T-helper 1 cell (primary cell): ENCODE data around the gene CTSF.

Experiments
- DNase-seq, 5 donors: peaks; one replicate each; pipeline ENCODE4 v3.0.0-alpha.2; 2012 to 2020

The CTSF gene

DNA sequence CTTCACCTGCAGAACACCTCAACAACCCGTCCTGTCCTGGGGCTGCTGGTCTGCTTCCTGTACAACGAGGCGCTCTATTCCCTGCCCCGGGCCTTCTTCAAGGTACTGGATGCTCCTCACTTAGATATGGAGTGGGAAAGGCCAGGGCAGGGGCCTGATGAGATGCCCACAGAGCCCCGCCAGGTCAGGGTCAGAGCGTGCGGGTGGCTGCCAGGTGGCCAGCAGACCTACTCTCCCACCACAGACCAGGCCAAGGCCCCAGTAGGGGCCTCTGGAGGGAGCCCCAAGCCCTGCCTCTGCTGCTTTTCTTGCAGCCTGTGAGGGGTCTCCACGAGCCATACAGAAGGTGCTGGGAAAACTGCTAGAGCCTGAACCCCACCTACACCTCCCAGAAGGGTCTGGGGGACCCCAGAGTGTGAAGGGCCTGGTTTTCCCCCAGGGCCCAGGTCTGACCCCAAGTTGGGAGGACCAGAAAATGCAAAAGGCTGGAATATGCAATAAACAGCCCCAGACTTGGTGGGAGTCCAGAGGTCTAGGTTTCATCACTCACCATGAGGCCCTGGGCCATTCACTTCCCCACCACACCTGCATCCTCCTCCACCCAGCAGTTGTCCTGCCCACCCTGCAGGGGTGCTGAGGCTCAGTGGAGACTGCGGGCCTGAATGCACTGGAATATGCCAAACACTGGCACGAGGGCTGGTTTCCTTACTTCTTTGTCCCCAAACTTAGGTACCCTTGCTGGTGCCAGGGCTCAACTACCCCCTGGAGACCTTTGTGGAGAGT, 37.3 kb downstream of the CTSF start:
- DNase-seq, result no peak

DNA sequence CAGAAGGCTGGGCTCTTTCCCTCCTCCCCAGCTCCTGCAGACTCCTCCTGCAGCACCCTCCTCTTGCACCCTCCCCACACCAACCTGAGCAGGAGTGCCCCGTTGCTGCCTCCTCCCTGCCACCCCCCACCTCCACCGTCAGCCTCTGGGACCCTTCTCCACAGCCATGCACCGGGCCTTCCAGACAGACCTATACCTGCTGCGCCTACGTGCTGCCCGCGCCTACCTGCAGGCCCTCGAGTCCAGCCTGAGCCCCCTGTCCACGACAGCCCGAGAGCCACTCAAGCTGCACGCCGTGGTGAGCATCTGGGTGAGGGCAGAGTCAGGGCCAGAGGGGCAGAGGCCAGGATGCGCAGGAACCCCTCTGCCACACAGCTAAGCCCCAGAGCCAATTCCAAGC, 38.8 kb downstream of the CTSF start:
- DNase-seq, result no peak

DNA sequence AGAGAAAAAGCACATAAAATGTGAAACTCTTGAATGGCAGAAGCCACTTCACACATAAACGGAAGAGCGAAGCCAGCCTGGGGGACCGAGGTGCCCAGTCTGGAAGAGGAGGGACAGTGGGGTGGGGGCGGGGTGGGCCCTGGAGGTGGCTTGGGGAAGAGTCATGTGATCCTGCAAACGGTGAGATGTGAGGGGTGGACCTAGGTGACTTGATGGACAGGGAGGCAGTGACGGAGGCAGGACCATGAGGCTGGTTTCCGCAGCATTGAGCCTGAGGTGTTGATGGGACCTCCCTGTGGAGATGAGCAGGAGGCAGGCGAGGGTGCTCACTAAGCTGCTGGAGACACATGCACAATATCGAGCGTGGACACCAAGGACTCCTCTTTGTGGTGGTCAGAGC, 39.3 kb downstream of the CTSF start:
- no peak for DNase-seq

DNA sequence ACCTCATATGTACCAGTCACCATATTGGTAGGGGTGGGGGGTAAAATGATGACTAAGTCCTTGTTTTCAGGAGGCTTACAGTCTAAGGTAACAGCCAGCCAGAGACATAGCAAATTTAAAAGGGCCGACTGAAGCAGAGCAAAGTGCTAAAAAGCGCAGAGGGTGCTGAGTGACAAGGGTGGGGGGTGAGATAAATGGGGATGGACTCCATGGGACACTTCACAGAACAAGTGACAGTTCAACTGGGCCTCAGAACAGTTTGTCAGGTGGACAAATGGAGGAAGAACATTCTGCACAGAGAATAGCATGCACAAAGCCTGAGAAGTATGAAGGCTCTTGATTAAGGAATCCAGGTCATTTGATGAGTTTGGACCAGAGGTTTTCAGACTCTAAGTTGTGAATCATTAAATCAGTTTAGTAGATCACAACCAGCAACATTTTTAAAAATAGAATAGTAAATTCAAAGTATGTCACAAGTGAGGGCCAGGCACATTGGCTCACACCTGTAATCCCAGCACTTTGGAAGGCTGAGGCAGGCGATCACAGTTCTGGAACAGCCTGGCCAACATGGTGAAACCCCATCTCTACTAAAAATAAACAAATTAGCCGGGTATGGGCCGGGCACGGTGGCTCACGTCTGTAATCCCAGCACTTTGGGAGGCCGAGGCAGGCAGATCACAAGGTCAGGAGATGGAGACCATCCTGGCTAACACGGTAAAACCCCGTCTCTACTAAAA, 43.9 kb downstream of the CTSF start:
- DNase-seq, result no peak

DNA sequence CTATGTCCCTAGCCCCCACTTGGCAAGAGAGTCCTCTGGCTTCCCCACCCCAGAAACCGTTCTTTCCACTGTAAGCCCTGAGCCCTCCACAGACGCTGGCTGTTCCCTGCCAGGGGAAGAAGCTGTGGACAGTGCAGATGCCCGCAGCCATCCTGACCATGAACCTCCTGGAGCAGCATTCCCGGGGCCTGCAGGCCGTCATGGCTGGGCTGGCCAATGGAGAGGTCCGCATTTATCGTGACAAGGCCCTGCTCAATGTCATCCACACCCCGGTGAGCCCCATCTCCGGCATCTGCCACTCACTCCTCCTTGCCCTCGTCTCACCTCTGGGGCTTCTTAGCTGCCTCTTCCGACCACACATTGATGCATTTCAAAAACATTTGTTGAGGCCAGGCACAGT, 44.8 kb downstream of the CTSF start:
- DNase-seq, result no peak
